SK-N-MC (cell line): ENCODE results near the gene OSTF1.

Experiments
- DNase-seq: peaks from one replicate; pipeline ENCODE4 v3.0.0-alpha.2; 2011; ENCODE audit warnings: low read depth, low spot score
- H3K27ac ChIP-seq: fragments of 200-600 bp; sonication (generic); 2 replicates; pipeline ENCODE4 v1.5.1; 2016; ENCODE audit warnings: mixed run types
- H3K36me3 ChIP-seq: fragments of 200-600 bp; sonication (generic); 2 replicates; pipeline ENCODE4 v1.6.1; 2017; ENCODE audit warnings: antibody characterized with exemption, low read length, mixed read lengths; ENCODE audit not compliant: insufficient read depth
- H3K4me3 ChIP-seq: fragments of 200-600 bp; sonication (generic); 2 replicates; pipeline ENCODE4 v1.5.1; 2016
- H3K9ac ChIP-seq: fragments of 200-600 bp; sonication (generic); 2 replicates; pipeline ENCODE4 v1.8.0; 2017; ENCODE audit warnings: mixed run types, mixed read lengths; ENCODE audit not compliant: insufficient read length
- H3K9me3 ChIP-seq: fragments of 200-600 bp; sonication (generic); 2 replicates; pipeline ENCODE4 v1.6.1; 2017; ENCODE audit warnings: low read depth, mild to moderate bottlenecking, antibody characterized with exemption, low read length, moderate library complexity, mixed read lengths
- EZH2 ChIP-seq: fragments of 200-600 bp; sonication (generic); IDR thresholded peaks from one replicate; pipeline ENCODE4 v1.6.1; 2017; ENCODE audit warnings: antibody characterized with exemption
- FOXP2 ChIP-seq: optimal IDR thresholded peaks from 2 replicates; pipeline ENCODE3; 2011; ENCODE audit warnings: mild to moderate bottlenecking, moderate library complexity; ENCODE audit not compliant: insufficient read depth; ENCODE audit errors: extremely low read length, control extremely low read depth
- POLR2AphosphoS5 ChIP-seq: IDR thresholded peaks from 2 replicates; pipeline ENCODE4 v1.6.1; 2012; ENCODE audit warnings: mild to moderate bottlenecking, low read depth, low read length, borderline replicate concordance

The OSTF1 gene

DNA sequence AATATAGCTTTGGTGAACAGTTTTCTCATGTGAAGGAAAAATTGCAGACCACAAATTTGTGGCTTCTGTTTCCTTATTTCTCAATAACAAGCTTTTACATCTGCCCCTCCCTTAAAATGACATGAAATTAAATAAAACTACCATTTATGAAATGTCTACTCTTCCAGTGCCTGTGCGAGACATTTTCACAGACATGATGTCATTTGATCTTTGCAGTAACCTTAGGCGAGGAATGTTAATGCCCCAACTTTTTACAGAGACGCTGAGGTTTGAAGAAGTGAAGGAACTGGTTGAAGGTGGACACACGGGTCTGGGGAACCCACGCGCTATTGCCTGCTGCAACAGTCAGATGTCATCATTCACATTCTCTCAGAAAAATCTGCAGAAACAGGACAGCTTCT is 61.5 kb downstream of the OSTF1 start:
- Histone ChIP-seq H3K9ac (no peak overlapping the region), H3K9me3 (no peaks in the 10 kb centered on the region), H3K4me3 (no peak overlapping the region), H3K27ac (no peak overlapping the region), H3K36me3 (no peaks in the 10 kb centered on the region)
- no peak for DNase-seq
- TF ChIP-seq EZH2 (no peak), FOXP2 (no peak), POLR2AphosphoS5 (no peak)

DNA sequence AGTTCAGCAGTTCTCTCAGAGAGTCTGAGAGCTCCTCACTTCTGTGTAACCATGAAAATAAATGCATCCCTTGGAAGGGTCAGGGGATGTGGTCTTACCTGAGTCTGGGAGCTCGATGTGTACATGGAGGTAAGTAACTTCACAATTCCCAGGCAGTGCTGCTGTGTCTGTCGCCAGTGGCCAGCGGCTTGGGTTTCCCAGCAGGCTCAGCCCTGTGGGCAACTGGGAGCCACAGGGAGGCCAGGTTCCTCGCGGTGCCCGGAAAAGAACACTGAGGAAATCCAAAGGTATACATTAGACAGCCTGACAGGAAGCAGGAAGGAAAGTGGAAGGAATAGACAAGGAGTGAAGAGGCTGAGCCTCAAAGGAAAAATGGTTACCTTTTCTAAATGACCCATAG is 62.2 kb downstream of the OSTF1 start:
- no peak for DNase-seq
- Histone ChIP-seq H3K36me3 (no peaks in the 10 kb centered on the region), H3K27ac (no peak overlapping the region), H3K4me3 (no peak overlapping the region), H3K9ac (no peak overlapping the region), H3K9me3 (no peaks in the 10 kb centered on the region)
- TF ChIP-seq FOXP2 (no peak), POLR2AphosphoS5 (no peak), EZH2 (no peak)

DNA sequence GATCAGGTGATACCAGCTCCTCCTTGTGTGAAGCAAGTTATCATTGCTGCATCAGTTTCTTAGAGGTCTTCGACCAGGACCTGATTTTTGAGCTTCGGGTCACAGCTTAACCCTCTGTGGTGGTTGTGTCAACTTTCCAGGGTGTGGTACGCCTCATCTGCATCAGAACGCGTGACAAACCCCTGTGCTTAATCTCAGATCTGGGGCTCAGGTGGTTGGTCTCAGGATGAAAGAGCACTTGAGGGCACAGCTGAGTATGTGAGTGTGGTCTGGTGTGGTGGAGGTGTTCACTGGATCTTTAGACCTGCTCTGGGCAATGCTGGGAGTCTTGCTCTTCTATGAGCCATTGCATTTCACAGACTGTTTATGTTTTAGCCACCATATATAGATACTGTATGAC is 64.1 kb downstream of the OSTF1 start:
- no peaks in the 10 kb centered on the region for H3K9me3 ChIP-seq
- H3K9ac ChIP-seq, result no peak overlapping the region
- no peak overlapping the region for H3K27ac ChIP-seq
- TF ChIP-seq FOXP2 (no peak), POLR2AphosphoS5 (no peak), EZH2 (no peak)
- H3K4me3 ChIP-seq, result no peak overlapping the region
- DNase-seq, result no peak
- no peaks in the 10 kb centered on the region for H3K36me3 ChIP-seq

DNA sequence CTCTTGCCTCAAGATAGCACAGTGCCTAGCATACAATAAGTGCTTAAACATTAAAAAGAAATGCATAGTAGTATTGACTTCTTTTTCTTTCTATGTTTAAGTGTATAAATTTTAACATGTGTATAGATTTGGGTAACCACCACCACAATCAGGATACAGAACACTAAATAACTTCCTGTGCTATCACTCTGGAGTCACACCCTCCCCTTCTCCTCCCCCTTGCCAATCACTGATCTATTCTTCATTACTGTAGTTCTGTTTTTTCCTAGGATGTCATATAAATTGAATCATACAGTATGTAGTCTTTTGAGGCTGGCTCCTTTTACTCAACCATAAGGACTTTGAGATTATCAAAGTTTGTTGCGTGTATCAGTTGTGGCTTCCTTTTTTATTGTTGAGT is 68.5 kb downstream of the OSTF1 start:
- no peak for TF ChIP-seq FOXP2
- no peak for TF ChIP-seq EZH2
- no peak for TF ChIP-seq POLR2AphosphoS5
- no peak overlapping the region for H3K27ac ChIP-seq
- DNase-seq, result no peak
- no peak overlapping the region for H3K4me3 ChIP-seq
- no peaks in the 10 kb centered on the region for H3K9me3 ChIP-seq
- H3K9ac ChIP-seq, result no peak overlapping the region
- no peaks in the 10 kb centered on the region for H3K36me3 ChIP-seq

DNA sequence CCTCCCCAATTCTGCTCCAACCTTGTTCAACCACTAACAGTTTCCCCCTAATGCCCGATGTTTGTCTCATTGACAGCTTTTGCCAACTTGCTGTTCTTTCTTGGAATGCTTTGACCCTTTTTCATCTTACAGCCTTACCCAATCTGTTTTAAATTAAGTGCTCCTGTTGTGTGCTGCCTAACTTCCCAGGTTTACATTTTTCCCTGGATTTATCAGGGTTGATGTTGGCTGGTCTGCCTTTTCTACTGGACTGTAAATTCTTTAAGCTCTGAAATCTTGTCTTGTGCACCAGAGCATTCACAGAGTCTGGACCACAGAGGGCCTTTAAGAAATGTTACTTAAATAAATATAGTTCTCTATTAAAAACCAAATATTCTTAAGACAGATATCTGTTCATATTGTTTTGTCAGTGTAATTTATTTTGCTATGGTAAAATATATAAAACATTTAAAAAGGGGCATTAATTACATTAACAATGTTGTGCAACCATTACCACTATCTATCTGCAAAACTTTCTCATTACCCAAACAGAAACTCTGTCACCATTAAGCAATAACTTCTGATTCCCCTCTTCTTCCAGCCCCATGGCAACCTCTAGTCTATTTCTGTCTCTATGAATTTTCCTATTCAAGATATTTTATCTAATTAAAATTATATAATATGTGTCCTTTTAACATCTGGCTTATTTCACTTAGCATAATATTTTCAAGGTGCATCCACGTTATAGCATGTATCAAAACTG is 73.0 kb downstream of the OSTF1 start:
- Histone ChIP-seq H3K36me3 (no peaks in the 10 kb centered on the region), H3K9ac (no peak overlapping the region), H3K4me3 (no peak overlapping the region), H3K27ac (no peak overlapping the region), H3K9me3 (0 out of 2 replicates have a peak, but pooled peaks cover 4% of the 10 kb centered on the region)
- DNase-seq, result no peak
- no peak for TF ChIP-seq FOXP2
- TF ChIP-seq POLR2AphosphoS5, result no peak
- no peak for TF ChIP-seq EZH2

DNA sequence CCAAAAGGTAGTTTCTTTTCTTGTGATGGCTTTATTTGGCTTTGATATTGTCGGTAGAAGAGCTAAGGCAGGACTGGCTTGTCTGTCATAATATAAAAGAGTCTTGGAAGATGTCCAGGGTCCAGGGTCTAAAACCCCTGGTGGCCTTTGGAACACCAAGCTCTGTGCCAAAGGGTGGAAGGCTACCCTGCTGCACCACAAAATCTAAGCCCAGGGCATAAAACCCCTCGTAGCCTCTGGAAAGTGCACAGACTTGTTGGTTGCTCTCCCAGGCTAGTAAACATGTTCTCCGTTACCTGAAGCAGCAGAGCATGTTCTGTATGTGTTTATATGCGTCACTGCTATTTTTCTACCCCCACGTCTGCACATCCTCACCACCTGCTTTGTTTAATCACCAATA is 75.5 kb downstream of the OSTF1 start:
- Histone ChIP-seq H3K9me3 (0 out of 2 replicates have a peak, but pooled peaks cover 4% of the 10 kb centered on the region), H3K9ac (no peak overlapping the region), H3K36me3 (no peaks in the 10 kb centered on the region), H3K4me3 (no peak overlapping the region), H3K27ac (no peak overlapping the region)
- TF ChIP-seq FOXP2 (no peak), EZH2 (no peak), POLR2AphosphoS5 (no peak)
- no peak for DNase-seq

DNA sequence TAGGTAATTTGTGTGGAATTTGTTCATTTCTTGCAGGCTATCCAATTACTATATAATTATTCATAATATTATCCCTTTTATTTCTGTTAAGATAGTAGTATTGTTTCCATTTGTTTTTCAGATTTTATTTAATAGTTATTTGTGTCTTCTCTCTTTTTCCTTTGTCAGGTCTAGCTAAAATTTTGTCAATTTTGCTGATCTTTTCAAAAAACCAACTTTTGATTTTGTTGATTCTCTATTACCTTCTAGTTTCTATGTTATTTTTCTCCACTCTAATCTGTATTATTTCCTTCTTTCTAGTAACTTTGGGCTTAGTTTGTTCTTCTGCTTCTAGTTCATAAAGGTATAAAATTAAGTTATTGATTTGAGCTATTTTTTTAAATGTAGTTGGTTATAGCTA is 76.3 kb downstream of the OSTF1 start:
- TF ChIP-seq FOXP2, result no peak
- no peak for TF ChIP-seq EZH2
- TF ChIP-seq POLR2AphosphoS5, result no peak
- H3K36me3 ChIP-seq, result no peaks in the 10 kb centered on the region
- DNase-seq, result no peak
- H3K4me3 ChIP-seq, result no peak overlapping the region
- 0 out of 2 replicates have a peak, but pooled peaks cover 4% of the 10 kb centered on the region for H3K9me3 ChIP-seq
- H3K27ac ChIP-seq, result no peak overlapping the region
- H3K9ac ChIP-seq, result no peak overlapping the region

DNA sequence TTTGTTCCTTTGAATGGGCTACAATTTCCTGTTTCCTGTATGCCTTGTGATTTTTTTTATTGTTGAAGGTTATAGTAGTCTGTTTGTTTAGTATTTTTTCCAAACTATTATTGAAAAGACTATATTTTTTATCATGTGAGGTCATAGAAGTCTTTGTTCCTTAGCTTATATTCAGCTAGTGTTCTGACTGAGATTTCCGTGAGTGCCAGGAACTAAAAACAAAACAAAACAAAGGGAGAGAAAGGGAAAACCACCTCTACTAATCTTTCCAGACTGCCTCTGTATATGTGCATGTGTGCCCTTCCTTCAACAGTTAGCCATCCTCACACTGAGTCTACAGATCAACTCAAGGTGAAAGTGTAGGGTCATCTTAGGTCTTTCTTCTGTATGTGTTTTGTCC is 79.0 kb downstream of the OSTF1 start:
- TF ChIP-seq FOXP2 (no peak), POLR2AphosphoS5 (no peak), EZH2 (no peak)
- H3K27ac ChIP-seq, result no peak overlapping the region
- no peak for DNase-seq
- no peak overlapping the region for H3K9ac ChIP-seq
- H3K4me3 ChIP-seq, result no peak overlapping the region
- no peaks in the 10 kb centered on the region for H3K36me3 ChIP-seq
- 0 out of 2 replicates have a peak, but pooled peaks cover 4% of the 10 kb centered on the region for H3K9me3 ChIP-seq

DNA sequence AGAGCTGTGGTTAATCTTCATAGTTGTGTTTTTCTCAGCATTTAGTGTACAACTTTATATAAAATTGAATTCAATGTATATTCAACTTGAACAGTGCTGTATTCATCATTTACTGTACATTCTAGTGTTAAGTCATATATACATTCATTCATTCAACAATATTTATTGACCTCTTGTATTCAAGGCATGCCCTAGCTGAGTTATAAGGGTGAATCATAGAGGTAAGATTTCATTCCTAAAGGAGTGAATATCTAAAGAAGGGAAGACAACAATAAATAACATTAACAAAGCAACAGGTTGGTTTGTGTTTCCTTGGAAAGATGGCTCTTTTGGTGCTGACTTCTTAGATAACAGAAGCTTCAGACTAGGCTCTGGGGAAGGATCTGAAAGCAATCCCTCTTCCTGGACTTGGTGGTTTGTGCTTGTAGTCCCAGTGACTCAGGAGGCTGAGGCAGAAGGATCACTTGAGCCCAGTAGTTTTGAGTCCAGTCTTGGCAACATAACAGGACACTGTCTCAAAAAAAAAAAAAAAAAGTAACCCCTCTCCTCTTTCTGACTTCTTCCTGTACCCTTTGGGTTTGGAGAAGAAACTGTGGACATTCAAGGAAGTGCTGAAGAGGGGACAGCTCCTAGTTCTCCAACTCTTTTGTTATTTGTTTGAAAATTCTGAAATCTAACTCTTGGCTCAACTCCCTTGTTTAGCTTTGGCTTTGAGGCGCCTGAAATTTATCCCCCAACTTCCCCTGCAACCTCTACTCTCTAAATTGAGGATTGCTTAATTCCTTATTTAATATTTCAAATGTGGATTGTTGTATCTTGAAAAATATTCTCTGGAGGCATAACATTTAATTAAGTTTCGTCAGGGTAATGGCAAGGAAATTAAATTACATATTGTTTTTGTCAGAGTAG is 80.2 kb downstream of the OSTF1 start:
- no peaks in the 10 kb centered on the region for H3K9me3 ChIP-seq
- no peak overlapping the region for H3K27ac ChIP-seq
- H3K4me3 ChIP-seq, result no peak overlapping the region
- H3K9ac ChIP-seq, result no peak overlapping the region
- H3K36me3 ChIP-seq, result no peaks in the 10 kb centered on the region
- DNase-seq, result no peak
- no peak for TF ChIP-seq EZH2
- TF ChIP-seq FOXP2, result no peak
- TF ChIP-seq POLR2AphosphoS5, result no peak
